IMR-90 (cell line): ENCODE data around the gene NSUN6. TPM values are rescaled to one million over a fixed set of nuclear protein-coding genes. Genes with fewer than 3 reads are reported as not detected.

Experiments used
- ATAC-seq: fragments of 200-7000 bp; cut with Tn5 transposase; 2 replicates; pipeline ENCODE4 v1.9.1; 2020; ENCODE audit warnings: low read depth, mild to moderate bottlenecking, moderate library complexity
- BruUV-seq: library from RNA; stranded (reverse); fragments of 400-500 nt; replicated peaks from 2 replicates; lab custom pipeline; 2021; lab: Mats Ljungman, UMichigan
- CTCF ChIA-PET: fragments of 300-600 bp; formaldehyde crosslinking; extraction: SDS; loops from one replicate; lab custom pipeline; 2021; ENCODE audit warnings: antibody characterized with exemption; lab: Yijun Ruan, JAX
- POLR2A ChIA-PET: fragments of 300-600 bp; sonication (Branson Sonifier 250); formaldehyde crosslinking; loops from one replicate; lab custom pipeline; 2022; ENCODE audit warnings: antibody characterized with exemption; ENCODE audit not compliant: unreplicated experiment; lab: Charles Lee
- DNase-seq: peaks from one replicate; pipeline ENCODE4 v3.0.0; 2013
- H2AFZ ChIP-seq: replicated peaks from 2 replicates; pipeline ENCODE3; 2013; ENCODE audit warnings: low read length, mild to moderate bottlenecking; ENCODE audit not compliant: poor library complexity
- H2AK5ac ChIP-seq: 2 replicates; pipeline ENCODE4 v1.6.1; 2013; ENCODE audit warnings: low read depth, low read length, inconsistent platforms
- H2AK9ac ChIP-seq: replicated peaks from 2 replicates; pipeline ENCODE3; 2013; ENCODE audit warnings: mild to moderate bottlenecking, low read depth, low read length, moderate library complexity; ENCODE audit not compliant: poor library complexity
- H2BK120ac ChIP-seq: 2 replicates; pipeline ENCODE4 v1.6.1; 2013; ENCODE audit warnings: low read depth, low read length, inconsistent platforms
- H2BK15ac ChIP-seq: 3 replicates; pipeline ENCODE4 v1.6.1; 2013; ENCODE audit warnings: low read depth, low read length, inconsistent platforms
- H2BK20ac ChIP-seq: 2 replicates; pipeline ENCODE4 v1.6.1; 2013; ENCODE audit warnings: low read depth, mild to moderate bottlenecking, inconsistent platforms, low read length, moderate library complexity
- H2BK5ac ChIP-seq: 2 replicates; pipeline ENCODE4 v1.6.1; 2013; ENCODE audit warnings: mild to moderate bottlenecking, low read depth, low read length, inconsistent platforms; ENCODE audit not compliant: poor library complexity, severe bottlenecking
- H3K14ac ChIP-seq: replicated peaks from 2 replicates; pipeline ENCODE4 v1.6.1; 2013; ENCODE audit warnings: low read depth, low read length, inconsistent platforms
- H3K18ac ChIP-seq: 2 replicates; pipeline ENCODE4 v1.6.1; 2013; ENCODE audit warnings: low read depth, low read length, control low read depth
- H3K23ac ChIP-seq: 2 replicates; pipeline ENCODE4 v1.6.1; 2013; ENCODE audit warnings: low read depth, low read length, inconsistent platforms
- H3K27ac ChIP-seq: 2 replicates; pipeline ENCODE4 v1.5.1; 2013; ENCODE audit warnings: mild to moderate bottlenecking, control low read depth, low read length; ENCODE audit not compliant: insufficient read depth
- H3K27me3 ChIP-seq: 2 replicates; pipeline ENCODE4 v1.6.1; 2013; ENCODE audit warnings: low read length; ENCODE audit not compliant: control insufficient read depth, insufficient read depth
- H3K36me3 ChIP-seq: 2 replicates; pipeline ENCODE4 v1.6.1; 2013; ENCODE audit warnings: low read length, mixed read lengths; ENCODE audit not compliant: control insufficient read depth, insufficient read depth
- H3K4ac ChIP-seq: 2 replicates; pipeline ENCODE4 v1.6.1; 2013; ENCODE audit warnings: low read depth, low read length, inconsistent platforms
- H3K4me1 ChIP-seq: 2 replicates; pipeline ENCODE4 v1.6.1; 2013; ENCODE audit warnings: low read length, mixed read lengths; ENCODE audit not compliant: control insufficient read depth, insufficient read depth
- H3K4me2 ChIP-seq: 2 replicates; pipeline ENCODE4 v1.6.1; 2013; ENCODE audit warnings: low read depth, mild to moderate bottlenecking, control low read depth, low read length, moderate library complexity
- H3K4me3 ChIP-seq: 2 replicates; pipeline ENCODE4 v1.5.1; 2013; ENCODE audit warnings: low read depth, mild to moderate bottlenecking, control low read depth, low read length, moderate library complexity; ENCODE audit not compliant: insufficient read depth
- H3K56ac ChIP-seq: 2 replicates; pipeline ENCODE4 v1.6.1; 2013; ENCODE audit warnings: low read length, inconsistent platforms; ENCODE audit not compliant: insufficient read depth; ENCODE audit errors: extremely low read depth
- H3K79me1 ChIP-seq, 2 experiments: 2 replicates each; pipeline ENCODE4 v1.6.1; 2013; ENCODE audit warnings: low read length in 2 of 2, inconsistent platforms in 1 of 2, low read depth in 1 of 2
- H3K9ac ChIP-seq: 2 replicates; pipeline ENCODE4 v1.6.1; 2013; ENCODE audit warnings: low read depth, low read length, control low read depth
- H3K9me1 ChIP-seq: 2 replicates; pipeline ENCODE4 v1.6.1; 2013; ENCODE audit warnings: low read length, inconsistent platforms; ENCODE audit not compliant: insufficient read depth
- H3K9me3 ChIP-seq: 2 replicates; pipeline ENCODE4 v1.6.1; 2013; ENCODE audit warnings: low read length; ENCODE audit not compliant: control insufficient read depth, insufficient read depth
- H4K20me1 ChIP-seq: 2 replicates; pipeline ENCODE4 v1.6.1; 2013; ENCODE audit warnings: low read length, inconsistent platforms; ENCODE audit not compliant: insufficient read depth
- H4K5ac ChIP-seq: 2 replicates; pipeline ENCODE4 v1.6.1; 2013; ENCODE audit warnings: mild to moderate bottlenecking, low read depth, low read length, control low read depth
- H4K8ac ChIP-seq, 2 experiments: 2 replicates each; pipeline ENCODE4 v1.6.1; 2013; ENCODE audit warnings: low read depth in 2 of 2, low read length in 2 of 2, control low read depth in 1 of 2, inconsistent platforms in 1 of 2
- H4K91ac ChIP-seq: 2 replicates; pipeline ENCODE4 v1.6.1; 2013; ENCODE audit warnings: low read depth, low read length, inconsistent platforms; ENCODE audit not compliant: insufficient read depth
- BHLHE40 ChIP-seq: fragments of 150-350 bp; IDR thresholded peaks from 2 replicates; pipeline ENCODE4 v1.6.1; 2016; ENCODE audit warnings: mild to moderate bottlenecking, low read depth, low read length
- CEBPB ChIP-seq: IDR thresholded peaks from 2 replicates; pipeline ENCODE4 v1.6.1; 2012; ENCODE audit warnings: low read depth, low read length, improper control_type of control experiment
- CHD1 ChIP-seq: IDR thresholded peaks from 2 replicates; pipeline ENCODE4 v1.6.1; 2012; ENCODE audit warnings: low read depth, low read length, improper control_type of control experiment
- CTCF ChIP-seq: conservative IDR thresholded peaks from 2 replicates; pipeline ENCODE4 v1.5.1; 2012; ENCODE audit warnings: mild to moderate bottlenecking, low read depth, low read length, improper control_type of control experiment
- ELK1 ChIP-seq: fragments of 150-350 bp; IDR thresholded peaks from 2 replicates; pipeline ENCODE4 v1.6.1; 2016; ENCODE audit warnings: low read depth, mild to moderate bottlenecking, low read length, moderate library complexity, borderline replicate concordance
- FOS ChIP-seq: fragments of 150-350 bp; IDR thresholded peaks from 2 replicates; pipeline ENCODE4 v1.6.1; 2016; ENCODE audit warnings: low read depth, low read length
- MAFK ChIP-seq: IDR thresholded peaks from 2 replicates; pipeline ENCODE4 v1.6.1; 2012; ENCODE audit warnings: low read depth, low read length, improper control_type of control experiment
- MAZ ChIP-seq: IDR thresholded peaks from 2 replicates; pipeline ENCODE4 v1.6.1; 2012; ENCODE audit warnings: low read depth, mild to moderate bottlenecking, low read length, improper control_type of control experiment, moderate library complexity, borderline replicate concordance
- MXI1 ChIP-seq: IDR thresholded peaks from 2 replicates; pipeline ENCODE4 v1.6.1; 2012; ENCODE audit warnings: low read depth, mild to moderate bottlenecking, low read length, moderate library complexity, borderline replicate concordance
- NFE2L2 ChIP-seq: fragments of 150-350 bp; IDR thresholded peaks from 2 replicates; pipeline ENCODE4 v1.6.1; 2016; ENCODE audit warnings: low read depth, mild to moderate bottlenecking, low read length
- POLR2A ChIP-seq: IDR thresholded peaks from 2 replicates; pipeline ENCODE4 v1.6.1; 2012; ENCODE audit warnings: mild to moderate bottlenecking, low read depth, low read length
- RAD21 ChIP-seq: IDR thresholded peaks from 2 replicates; pipeline ENCODE4 v1.6.1; 2012; ENCODE audit warnings: low read length, improper control_type of control experiment
- RCOR1 ChIP-seq: IDR thresholded peaks from 2 replicates; pipeline ENCODE4 v1.6.1; 2012; ENCODE audit warnings: mild to moderate bottlenecking, low read length, improper control_type of control experiment; ENCODE audit not compliant: insufficient replicate concordance
- RFX5 ChIP-seq: IDR thresholded peaks from 2 replicates; pipeline ENCODE4 v1.8.0; 2012; ENCODE audit warnings: low read depth, mild to moderate bottlenecking, low read length, moderate library complexity
- SMC3 ChIP-seq: fragments of 150-350 bp; IDR thresholded peaks from 2 replicates; pipeline ENCODE4 v1.6.1; 2016; ENCODE audit warnings: low read depth, mild to moderate bottlenecking, antibody characterized with exemption, low read length, moderate library complexity
- dilution Hi-C: fragments of 300-500 bp; cut with HindIII; formaldehyde crosslinking; loops from one replicate; pipeline ENCODE4 v1.14.3; 2018; ENCODE audit warnings: low sequenced_read_pairs; ENCODE audit not compliant: unreplicated experiment
- in situ Hi-C: fragments of 300-500 bp; cut with MboI; formaldehyde crosslinking; loops from 3 replicates; pipeline ENCODE4 v1.14.3; 2019; ENCODE audit warnings: low sequenced_read_pairs, inconsistent platforms, mixed read lengths
- intact Hi-C: fragments of 100-400 bp; cut with micrococcal nuclease; formaldehyde crosslinking; loops from 2 replicates; pipeline ENCODE4 v1.10.0; 2022
- polyA plus RNA-seq, 3 experiments: library from polyadenylated mRNA; depleted of rRNA; stranded (reverse); fragments of >200 nt; gene quantifications; 2 replicates each; pipeline ENCODE4 v1.2.3, GENCODE V29; 2012; ENCODE audit warnings: low replicate concordance in 1 of 3
- total RNA-seq: library from RNA; depleted of rRNA; stranded (reverse); fragments of >200 nt; gene quantifications from 2 replicates; pipeline ENCODE4 v1.2.3, GENCODE V29; 2012
- TF ChIP-seq, protein P1 (sequence below): fragments of 150-350 bp; IDR thresholded peaks from 2 replicates; pipeline ENCODE4 v1.6.1; 2017; ENCODE audit warnings: mild to moderate bottlenecking, antibody characterized with exemption, low read length, low read depth

Gene NSUN6
- total and polyA plus RNA-seq, 2 of the 4 experiments (the other 2 are of a cell fraction), result 4.6 to 11.5 TPM

GRCh38 chr10:18542832-18543231 is 108.6 kb downstream of the NSUN6 start:
- H3K27ac ChIP-seq, result no peak overlapping the region
- H4K8ac ChIP-seq, result no peak overlapping the region
- no peaks in the 10 kb centered on the region for H4K20me1 ChIP-seq
- no peak overlapping the region for H3K4me3 ChIP-seq
- no peaks in the 10 kb centered on the region for H3K9me3 ChIP-seq
- H4K91ac ChIP-seq, result no peak overlapping the region; the same call in 1 of the 2 replicates
- no peak overlapping the region for H3K9ac ChIP-seq
- CTCF ChIA-PET, result no interaction called here
- BruUV-seq, result no TSS peak
- TF ChIP-seq RCOR1 (no peak), MAZ (no peak), RFX5 (no peak), MXI1 (no peak), CEBPB (no peak), BHLHE40 (no peak), RAD21 (no peak), NFE2L2 (no peak), MAFK (no peak), ELK1 (no peak), POLR2A (no peak), CHD1 (no peak), FOS (no peak), SMC3 (no peak), CTCF (no peak)
- TF ChIP-seq, protein P1, sequence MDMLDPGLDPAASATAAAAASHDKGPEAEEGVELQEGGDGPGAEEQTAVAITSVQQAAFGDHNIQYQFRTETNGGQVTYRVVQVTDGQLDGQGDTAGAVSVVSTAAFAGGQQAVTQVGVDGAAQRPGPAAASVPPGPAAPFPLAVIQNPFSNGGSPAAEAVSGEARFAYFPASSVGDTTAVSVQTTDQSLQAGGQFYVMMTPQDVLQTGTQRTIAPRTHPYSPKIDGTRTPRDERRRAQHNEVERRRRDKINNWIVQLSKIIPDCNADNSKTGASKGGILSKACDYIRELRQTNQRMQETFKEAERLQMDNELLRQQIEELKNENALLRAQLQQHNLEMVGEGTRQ, result no peak
- peak overlapping the region; percentile 43; the same call in 1 of the 2 replicates for H3K18ac ChIP-seq
- H2BK15ac ChIP-seq, result no peak overlapping the region
- no peaks in the 10 kb centered on the region for H3K79me1 ChIP-seq
- H2AK9ac ChIP-seq, result no peak overlapping the region
- H2BK20ac ChIP-seq, result no peak overlapping the region
- intact Hi-C loops, result no loop called here
- POLR2A ChIA-PET, result no interaction called here
- H2AK5ac ChIP-seq, result no peak overlapping the region
- no peak overlapping the region for H3K4ac ChIP-seq
- H3K36me3 ChIP-seq, result peaks cover 10% of the 10 kb centered on the region
- no peak overlapping the region for H4K5ac ChIP-seq
- no peak overlapping the region; the same call in 1 of the 2 replicates for H3K4me2 ChIP-seq
- H3K27me3 ChIP-seq, result no peaks in the 10 kb centered on the region
- dilution Hi-C loops, result no loop called here
- H2BK120ac ChIP-seq, result no peak overlapping the region
- no peak overlapping the region for H3K14ac ChIP-seq
- H3K9me1 ChIP-seq, result no peaks in the 10 kb centered on the region; the same call in 1 of the 2 replicates
- peak; percentile 87 for ATAC-seq
- no peak overlapping the region for H3K56ac ChIP-seq
- H2AFZ ChIP-seq, result no peak overlapping the region
- H3K23ac ChIP-seq, result no peak overlapping the region
- peak; percentile 86 for DNase-seq
- H3K4me1 ChIP-seq, result peaks cover 4% of the 10 kb centered on the region
- in situ Hi-C loops, result no loop called here
- peak overlapping the region; percentile 42 for H2BK5ac ChIP-seq
